ENCODE measurements around the gene LILRB4.
"Not testable (repeated sequence)": the region's sequence is repeated elsewhere in the genome, so short reads cannot be mapped to it uniquely, and the experiment has no call there.

The LILRB4 gene

DNA sequence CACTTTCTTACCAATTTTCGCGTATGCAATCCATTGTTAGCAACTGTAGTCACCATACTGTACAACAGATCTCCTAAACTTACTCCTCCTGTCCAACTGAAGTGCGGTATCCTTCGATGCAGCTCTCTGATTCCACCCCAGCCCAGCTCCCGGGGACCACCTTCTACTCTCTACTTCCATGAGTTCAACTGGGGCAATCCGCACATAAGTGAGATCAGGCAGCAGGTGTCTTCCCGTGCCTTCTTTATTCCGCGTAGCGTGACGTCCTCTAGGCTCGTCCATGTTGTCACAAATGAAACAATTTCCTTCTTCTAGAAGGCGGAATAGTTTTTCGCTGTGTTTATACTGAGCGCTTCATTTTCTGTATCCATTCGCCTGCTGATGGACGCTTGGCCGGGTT lies 24.1 kb upstream of the LILRB4 start:
- Histone ChIP-seq H3K27ac (ENCODE audit: extremely low read depth, low read depth, low read length) (no peak overlapping the region), H3K9me3 (ENCODE audit: control insufficient read depth, insufficient read depth, low read depth, low read length) (no peaks in the 10 kb centered on the region), H3K4me1 (ENCODE audit: control insufficient read depth, insufficient read depth, low read length) (no peaks in the 10 kb centered on the region), H3K4me3 (ENCODE audit: low read depth, low read length) (no peak overlapping the region), H3K36me3 (ENCODE audit: control insufficient read depth in 2 of 2, insufficient read depth in 1 of 2, low read length in 2 of 2) (no peaks in the 10 kb centered on the region)
- ChIA-PET POLR2A (no interaction called here), CTCF (interaction anchor here (0.7 to 1.4 kb wide), 4 partner anchors 15 to 1410 kb away, joined by 3 to 6 read pairs (median 4); no protein-coding TSS in a partner anchor)
- TF ChIP-seq ZNF837 (tag by site-specific recombination; IDR thresholded peaks at IDR 0.05) (no peak), ZNF174 (tag by site-specific recombination; IDR thresholded peaks at IDR 0.05) (no peak), ZNF449 (tag by site-specific recombination; IDR thresholded peaks at IDR 0.05) (no peak), ZNF324 (tag by site-specific recombination; IDR thresholded peaks at IDR 0.05) (no peak), ZNF292 (tag by site-specific recombination; IDR thresholded peaks at IDR 0.05; ENCODE audit: borderline replicate concordance, low read depth) (no peak), ZNF664 (tag by site-specific recombination; IDR thresholded peaks at IDR 0.05) (no peak), ZNF670 (tag by site-specific recombination; IDR thresholded peaks at IDR 0.05; ENCODE audit: low read depth) (no peak), ZNF138 (tag by site-specific recombination; IDR thresholded peaks at IDR 0.05; ENCODE audit: borderline replicate concordance) (no peak), ZFP41 (tag by site-specific recombination; IDR thresholded peaks at IDR 0.05; ENCODE audit: borderline replicate concordance) (no peak), ZNF677 (tag by site-specific recombination; IDR thresholded peaks at IDR 0.05) (no peak), ZBTB21 (tag by site-specific recombination; IDR thresholded peaks at IDR 0.05) (no peak), ZNF830 (tag by site-specific recombination; IDR thresholded peaks at IDR 0.05; ENCODE audit: low read depth) (no peak)

- CTCF ChIA-PET = interaction anchor here (0.6 kb wide), 1 partner anchor 9 kb away, joined by 3 read pairs; no protein-coding TSS in a partner anchor
- POLR2A ChIA-PET; H3K4me3 ChIP-seq (ENCODE audit: low read depth, low read length): not testable (repeated sequence)
Measured at GRCh38 chr19:54642953-54643352, 19.8 kb upstream of the LILRB4 start.

DNA sequence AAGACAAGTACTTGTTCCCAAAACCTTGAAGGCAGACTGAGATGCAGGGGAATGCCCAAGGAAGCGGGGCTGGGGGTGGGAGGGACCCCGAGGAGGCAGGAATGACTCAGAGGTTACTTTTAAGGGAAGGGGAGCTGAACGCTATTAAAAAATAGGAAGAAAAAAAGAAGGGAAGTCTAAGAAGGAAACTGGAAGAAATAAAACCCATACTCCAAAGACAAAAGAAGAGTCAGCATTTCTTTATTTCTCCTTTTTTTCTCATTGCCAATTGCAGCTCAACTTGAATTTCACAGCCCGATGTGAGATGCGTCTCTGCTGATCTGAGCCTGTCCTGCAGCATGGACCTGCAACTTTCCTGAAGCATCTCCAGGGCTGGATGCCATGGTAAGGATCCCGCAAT lies 19.2 kb upstream of the LILRB4 start:
- H3K4me3 ChIP-seq (ENCODE audit: low read depth, low read length); POLR2A ChIA-PET; CTCF ChIA-PET; H3K4me1 ChIP-seq (ENCODE audit: control insufficient read depth, insufficient read depth, low read length); H3K9me3 ChIP-seq (ENCODE audit: control insufficient read depth, insufficient read depth, low read depth, low read length); H3K27ac ChIP-seq (ENCODE audit: extremely low read depth, low read depth, low read length); H3K36me3 ChIP-seq (ENCODE audit: control insufficient read depth in 2 of 2, insufficient read depth in 1 of 2, low read length in 2 of 2): not testable (repeated sequence)

More at GRCh38 chr19:54642953-54643352, 19.8 kb upstream of the LILRB4 start:
- not testable (repeated sequence) for H3K4me1 ChIP-seq (ENCODE audit: control insufficient read depth, insufficient read depth, low read length); H3K27ac ChIP-seq (ENCODE audit: extremely low read depth, low read depth, low read length); H3K36me3 ChIP-seq (ENCODE audit: control insufficient read depth in 2 of 2, insufficient read depth in 1 of 2, low read length in 2 of 2); H3K9me3 ChIP-seq (ENCODE audit: control insufficient read depth, insufficient read depth, low read depth, low read length)

DNA sequence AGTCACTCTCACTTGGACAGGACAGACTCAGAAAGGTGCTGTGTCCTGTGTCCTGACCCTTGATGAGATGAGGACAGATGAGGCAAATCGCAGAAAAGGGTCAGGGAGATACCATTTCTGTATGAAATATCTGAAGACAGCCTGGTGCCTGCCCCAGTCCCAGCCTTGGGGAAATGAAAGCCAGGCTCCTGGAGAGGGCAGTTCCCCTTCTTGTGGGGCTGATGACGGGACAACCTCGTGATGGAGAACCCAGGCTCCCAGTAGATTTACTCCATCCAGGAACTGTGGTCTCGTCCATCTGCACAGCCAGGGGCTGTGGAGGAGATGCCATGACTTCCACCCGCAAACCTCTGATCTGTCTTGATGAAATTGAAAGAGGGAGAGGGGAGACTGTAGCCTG lies 18.7 kb upstream of the LILRB4 start:
- Histone ChIP-seq H3K4me3 (ENCODE audit: low read depth, low read length) (no peak overlapping the region), H3K27ac (ENCODE audit: extremely low read depth, low read depth, low read length) (no peak overlapping the region), H3K4me1 (ENCODE audit: control insufficient read depth, insufficient read depth, low read length) (no peaks in the 10 kb centered on the region), H3K36me3 (ENCODE audit: control insufficient read depth in 2 of 2, insufficient read depth in 1 of 2, low read length in 2 of 2) (no peaks in the 10 kb centered on the region), H3K9me3 (ENCODE audit: control insufficient read depth, insufficient read depth, low read depth, low read length) (no peaks in the 10 kb centered on the region)
- CTCF ChIA-PET = no interaction called here
- TF ChIP-seq SP2 (tag by site-specific recombination; IDR thresholded peaks at IDR 0.05) = no peak
- TF ChIP-seq ZNF302 (tag by site-specific recombination; IDR thresholded peaks at IDR 0.05; ENCODE audit: low read depth) = no peak
- POLR2A ChIA-PET = no interaction called here

DNA sequence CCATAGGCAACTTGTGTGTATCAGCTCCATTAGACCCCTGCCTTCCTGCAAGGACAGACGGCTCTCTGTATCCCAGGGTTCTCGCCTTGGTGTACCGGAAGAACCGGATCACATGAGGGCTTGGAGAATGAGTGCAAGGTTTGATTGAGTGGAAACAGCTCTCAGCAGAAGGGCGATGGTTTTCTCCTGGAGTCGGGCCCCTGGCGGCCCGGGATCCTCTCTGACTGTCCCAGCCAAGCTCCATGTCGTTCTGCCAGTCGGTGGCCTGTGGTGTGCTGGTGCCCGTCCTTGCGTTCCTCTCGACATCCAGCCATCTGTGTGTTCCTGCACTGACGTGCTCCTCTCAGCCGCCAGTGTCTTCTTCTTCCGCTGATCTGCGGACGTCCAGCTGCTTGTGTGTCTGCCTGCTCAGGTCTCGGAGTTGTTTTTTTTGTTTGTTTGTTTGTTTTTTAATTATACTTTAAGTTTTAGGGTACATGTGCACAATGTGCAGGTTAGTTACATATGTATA lies 16.4 kb upstream of the LILRB4 start:
- CTCF ChIA-PET = interaction anchor here (0.5 kb wide), 1 partner anchor 167 kb away, joined by 3 read pairs; no protein-coding TSS in a partner anchor
- POLR2A ChIA-PET = no interaction called here
- TF ChIP-seq MZF1 (tag by site-specific recombination; IDR thresholded peaks at IDR 0.05; ENCODE audit: borderline replicate concordance) (no peak), MEIS1 (CRISPR knock-in tag; IDR thresholded peaks at IDR 0.05; ENCODE audit: borderline replicate concordance) (no peak), ZNF175 (tag by site-specific recombination; IDR thresholded peaks at IDR 0.05) (no peak)

More for the DNA sequence above, 16.4 kb upstream of the LILRB4 start:
- Histone ChIP-seq H3K36me3 (ENCODE audit: control insufficient read depth in 2 of 2, insufficient read depth in 1 of 2, low read length in 2 of 2) (no peaks in the 10 kb centered on the region), H3K4me3 (ENCODE audit: low read depth, low read length) (no peak overlapping the region), H3K4me1 (ENCODE audit: control insufficient read depth, insufficient read depth, low read length) (no peaks in the 10 kb centered on the region), H3K27ac (ENCODE audit: extremely low read depth, low read depth, low read length) (no peak overlapping the region), H3K9me3 (ENCODE audit: control insufficient read depth, insufficient read depth, low read depth, low read length) (no peaks in the 10 kb centered on the region)

Data from HEK293 (cell line).